ENCODE results near the gene TMEM132D. TPM values are rescaled to one million over a fixed set of nuclear protein-coding genes. Genes with fewer than 3 reads are reported as not detected.
"Not testable (repeated sequence)": the region's sequence is repeated elsewhere in the genome, so short reads cannot be mapped to it uniquely, and the experiment has no call there.

TMEM132D gene
- total and polyA plus RNA-seq, 2 of the 8 experiments (the other 6 are each of a cell fraction or from before 2014, with no cell fraction given), result 3.5 to 10.1 TPM

DNA sequence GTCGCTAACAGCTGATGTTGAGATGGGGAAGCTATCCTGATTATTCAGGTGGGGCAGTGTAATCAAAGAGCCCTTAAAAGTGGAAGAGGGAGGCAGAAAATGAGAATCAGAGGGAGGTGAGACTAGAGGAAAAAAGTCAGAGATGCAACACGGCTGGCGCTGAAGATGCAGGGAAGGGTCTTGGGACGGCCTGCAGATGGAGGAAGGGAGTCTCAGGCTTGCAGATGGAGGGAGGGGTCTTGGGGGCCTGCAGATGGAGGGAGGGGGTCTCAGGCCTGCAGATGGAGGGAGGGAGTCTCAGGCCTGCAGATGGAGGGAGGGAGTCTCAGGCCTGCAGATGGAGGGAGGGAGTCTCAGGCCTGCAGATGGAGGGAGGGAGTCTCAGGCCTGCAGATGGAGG lies 713.9 kb downstream of the TMEM132D start:
- H3K9ac ChIP-seq (replicated peaks in 1 of 4; ENCODE audit: extremely low read depth in 1 of 4, low read depth in 3 of 4, low read length in 3 of 4); H4K5ac ChIP-seq (ENCODE audit: insufficient read length, low read depth, low read length); FAIRE-seq; H3K56ac ChIP-seq (replicated peaks; ENCODE audit: insufficient read length, low read depth, low read length); POLR2A ChIA-PET (ENCODE audit: partially characterized antibody); H3K23me2 ChIP-seq (ENCODE audit: low read depth, low read length); H2AFZ ChIP-seq (ENCODE audit: low read length); H2BK5ac ChIP-seq (ENCODE audit: low read depth, low read length); H4K8ac ChIP-seq (ENCODE audit: extremely low read depth, insufficient read depth, low read length); H3K9me3 ChIP-seq (ENCODE audit: insufficient read depth in 2 of 2, low read depth in 1 of 2, low read length in 1 of 2); H4K91ac ChIP-seq (replicated peaks; ENCODE audit: insufficient read length, low read length); H3K27ac ChIP-seq (ENCODE audit: low read depth, low read length); H3K23ac ChIP-seq (ENCODE audit: insufficient read length); H3K79me1 ChIP-seq (ENCODE audit: low read depth, low read length); H3K79me2 ChIP-seq (ENCODE audit: control insufficient read depth in 1 of 2, insufficient read depth in 2 of 2, low read length in 2 of 2); H3K36me3 ChIP-seq (ENCODE audit: control insufficient read depth in 2 of 4, insufficient read depth in 4 of 4, low read length in 3 of 4); H4K20me1 ChIP-seq (replicated peaks in 1 of 2; ENCODE audit: control insufficient read depth in 1 of 2, insufficient read depth in 2 of 2, low read length in 2 of 2); H3K4me3 ChIP-seq (ENCODE audit: extremely low read depth in 1 of 4, insufficient read depth in 2 of 4, low read depth in 3 of 4, low read length in 4 of 4); H2AK5ac ChIP-seq (ENCODE audit: low read depth, low read length); H3K18ac ChIP-seq (ENCODE audit: extremely low read depth, low read length); H3K4ac ChIP-seq (replicated peaks; ENCODE audit: insufficient read length, low read depth, low read length); H3K4me2 ChIP-seq (ENCODE audit: insufficient read depth in 1 of 2, low read depth in 2 of 2, low read length in 2 of 2); H3K27me3 ChIP-seq (replicated peaks in 1 of 4; ENCODE audit: control insufficient read depth in 3 of 4, extremely low read depth in 1 of 4, insufficient read depth in 3 of 4, low read length in 3 of 4); H2BK20ac ChIP-seq (ENCODE audit: low read length); H3K4me1 ChIP-seq (replicated peaks in 1 of 4; ENCODE audit: control insufficient read depth in 3 of 4, insufficient read depth in 4 of 4, low read length in 3 of 4); H2BK120ac ChIP-seq (replicated peaks; ENCODE audit: low read depth, low read length); H3K14ac ChIP-seq (ENCODE audit: insufficient read length); DNase-seq (ENCODE audit: low read depth in 1 of 2, low spot score in 2 of 2): not testable (repeated sequence)
- 88% methylated on average over 4 of the region's 4 CpGs; no CpG with 5 or more reads in 1 of the 2 experiments for WGBS, 2 experiments (ENCODE audit: extremely low coverage in 1 of 2, insufficient coverage in 1 of 2, insufficient read length in 1 of 2, insufficient replicate concordance in 2 of 2, low coverage in 1 of 2, low lambda C conversion rate in 2 of 2, missing lambda C conversion rate in 1 of 2)
- Histone ChIP-seq H2BK12ac (ENCODE audit: low read depth, low read length) (0 out of 2 replicates have a peak overlapping the region, but pooled peaks have one; percentile 6), H2BK15ac (ENCODE audit: low read length) (peak overlapping the region; percentile 63; the same call in 1 of the 2 replicates)
- CTCF ChIA-PET (ENCODE audit: partially characterized antibody), result interaction anchor here (0.6 to 3.4 kb wide), 12 partner anchors 13 to 825 kb away, joined by 3 to 18 read pairs (median 4); no protein-coding TSS in a partner anchor

All from H1 (cell line).